ENCODE results near the gene ANTXR2.

Gene ANTXR2

DNA sequence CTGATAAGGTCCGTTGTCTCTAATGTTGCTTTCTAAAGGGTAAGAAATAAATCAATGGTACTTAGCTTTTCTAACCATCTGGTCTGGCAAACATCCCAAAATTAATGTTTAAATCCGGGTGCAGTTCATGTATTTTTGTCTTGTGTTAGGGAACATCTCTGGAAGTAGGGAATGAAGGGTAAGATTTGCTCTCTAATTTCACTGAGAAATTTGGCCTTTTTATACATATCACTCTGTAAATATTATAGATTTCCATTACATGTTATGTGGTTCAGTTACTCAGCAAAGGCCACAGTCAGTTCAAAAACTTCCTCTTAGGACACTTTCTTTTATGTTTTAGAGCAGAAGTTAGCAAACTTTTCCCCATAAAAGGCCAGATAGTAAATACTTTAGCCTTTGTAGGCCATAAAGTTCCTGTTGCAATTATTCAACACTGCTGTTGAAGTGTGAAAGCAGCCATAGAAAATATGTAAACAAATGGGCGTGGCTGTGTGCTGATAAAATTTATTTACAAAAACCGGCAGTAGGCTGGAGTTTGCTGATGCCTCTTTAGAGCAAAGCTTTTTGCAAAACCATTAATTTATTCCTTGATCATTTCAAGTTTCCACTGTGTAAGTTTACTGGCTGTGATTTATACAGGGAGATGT is 218.1 kb downstream of the ANTXR2 start:
- no peak for DNase-seq

DNA sequence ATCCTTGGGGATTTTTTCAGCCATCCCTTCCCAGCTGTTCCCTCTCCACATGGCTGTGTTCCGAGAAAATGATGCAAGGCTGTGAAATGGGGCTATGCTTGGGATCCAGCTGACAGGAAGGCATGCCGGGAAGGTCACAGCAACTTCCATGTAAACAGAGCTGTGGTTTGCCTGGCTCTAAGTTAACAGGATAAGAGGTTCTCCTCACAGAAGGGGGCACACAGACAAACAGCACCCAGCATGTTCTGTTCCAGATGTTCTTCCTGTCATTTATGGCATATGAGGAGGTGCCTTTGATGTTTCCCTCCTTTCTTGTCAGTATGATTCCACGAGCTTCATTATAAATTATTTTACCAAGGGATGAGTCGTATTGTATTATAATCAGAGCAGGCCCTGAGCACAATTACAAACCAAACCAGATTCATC is 220.7 kb downstream of the ANTXR2 start:
- DNase-seq = no peak

GRCh38 chr4:79851625-79852304 is 221.3 kb downstream of the ANTXR2 start:
- no peak for DNase-seq
